SU-DHL-6 (cell line): ENCODE data around the gene ATP6V0B.

ENCODE experiments used
- EZH2phosphoT487 ChIP-seq: fragments of 200-600 bp; sonication (generic), shearing (Covaris generic); conservative IDR thresholded peaks from 2 replicates; pipeline ENCODE4 v1.6.1; 2018; ENCODE audit warnings: mild to moderate bottlenecking, antibody characterized with exemption, low read length, moderate library complexity, mixed read lengths
- TF ChIP-seq, protein P1 (sequence below): fragments of 200-600 bp; sonication (generic); IDR thresholded peaks from one replicate; pipeline ENCODE4 v1.5.1; 2017; ENCODE audit warnings: antibody characterized with exemption, mild to moderate bottlenecking, low read length, moderate library complexity; ENCODE audit not compliant: insufficient read depth, poor library complexity, severe bottlenecking

DNA sequence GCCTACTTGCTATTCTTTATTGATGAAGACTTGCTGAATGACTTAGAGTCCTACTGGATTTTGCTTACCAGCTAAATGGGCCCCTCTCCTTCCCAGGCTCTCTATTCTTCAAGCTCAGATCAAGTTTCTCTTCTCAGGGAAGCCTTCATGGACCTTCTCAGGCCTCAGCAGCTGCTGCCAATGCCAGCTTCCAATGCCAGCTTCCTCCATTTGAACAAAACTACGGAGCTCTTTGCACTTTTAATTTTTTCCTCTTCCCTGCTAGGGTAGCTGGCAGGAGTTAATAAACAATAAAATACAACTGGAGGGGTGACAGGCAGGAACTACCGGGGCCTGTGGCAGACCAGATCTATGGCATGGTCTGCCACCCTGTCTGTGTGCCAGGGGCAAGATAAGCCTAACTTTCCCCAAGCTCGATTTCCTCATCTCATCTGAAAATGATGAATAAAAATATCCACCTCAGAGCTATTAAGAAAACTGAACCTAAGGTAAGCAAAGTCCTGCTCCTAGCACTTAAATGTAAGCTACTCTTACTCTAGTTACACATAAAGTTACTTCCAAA lies 29.0 kb upstream of the ATP6V0B start:
- TF ChIP-seq, protein P1, sequence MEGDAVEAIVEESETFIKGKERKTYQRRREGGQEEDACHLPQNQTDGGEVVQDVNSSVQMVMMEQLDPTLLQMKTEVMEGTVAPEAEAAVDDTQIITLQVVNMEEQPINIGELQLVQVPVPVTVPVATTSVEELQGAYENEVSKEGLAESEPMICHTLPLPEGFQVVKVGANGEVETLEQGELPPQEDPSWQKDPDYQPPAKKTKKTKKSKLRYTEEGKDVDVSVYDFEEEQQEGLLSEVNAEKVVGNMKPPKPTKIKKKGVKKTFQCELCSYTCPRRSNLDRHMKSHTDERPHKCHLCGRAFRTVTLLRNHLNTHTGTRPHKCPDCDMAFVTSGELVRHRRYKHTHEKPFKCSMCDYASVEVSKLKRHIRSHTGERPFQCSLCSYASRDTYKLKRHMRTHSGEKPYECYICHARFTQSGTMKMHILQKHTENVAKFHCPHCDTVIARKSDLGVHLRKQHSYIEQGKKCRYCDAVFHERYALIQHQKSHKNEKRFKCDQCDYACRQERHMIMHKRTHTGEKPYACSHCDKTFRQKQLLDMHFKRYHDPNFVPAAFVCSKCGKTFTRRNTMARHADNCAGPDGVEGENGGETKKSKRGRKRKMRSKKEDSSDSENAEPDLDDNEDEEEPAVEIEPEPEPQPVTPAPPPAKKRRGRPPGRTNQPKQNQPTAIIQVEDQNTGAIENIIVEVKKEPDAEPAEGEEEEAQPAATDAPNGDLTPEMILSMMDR = no peak
- no peak for TF ChIP-seq EZH2phosphoT487
